ENCODE measurements around the gene CNTRL.

Gene CNTRL

DNA sequence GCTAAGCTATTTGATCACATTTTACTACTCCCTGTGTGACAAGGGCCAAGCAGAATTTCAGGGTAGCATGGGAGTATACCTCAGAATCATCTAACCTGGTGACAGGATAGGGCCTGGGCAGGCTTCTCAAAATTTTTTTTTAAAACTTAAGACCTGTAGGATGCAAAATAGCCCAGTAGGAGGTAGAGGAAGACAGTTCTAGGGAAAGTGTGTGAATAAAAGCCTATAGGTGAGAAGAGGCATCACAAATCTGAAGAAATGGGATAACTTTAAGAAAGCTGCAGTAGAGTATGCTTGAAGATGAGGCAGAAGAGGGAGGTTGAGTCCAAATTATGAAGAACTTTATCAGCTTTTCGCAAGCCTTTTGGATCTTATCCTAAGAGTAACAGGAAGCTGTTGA lies 32.3 kb downstream of the CNTRL start:
- DNase-seq (ENCODE audit: low read depth, low spot score) = no peak
- Histone ChIP-seq H3K9me3 (ENCODE audit: low read depth, low read length) (no peaks in the 10 kb centered on the region), H3K36me3 (ENCODE audit: insufficient read depth, low read length) (no peaks in the 10 kb centered on the region), H3K4me3 (no peak overlapping the region), H3K27ac (no peak overlapping the region), H3K9ac (ENCODE audit: insufficient read length) (no peak overlapping the region)
- TF ChIP-seq FOXP2 (optimal IDR thresholded peaks at IDR 0.05; ENCODE audit: control extremely low read depth, extremely low read length, insufficient read depth) (no peak), EZH2 (IDR thresholded peaks at IDR 0.05) (no peak), POLR2AphosphoS5 (IDR thresholded peaks at IDR 0.05; ENCODE audit: borderline replicate concordance, low read depth, low read length) (no peak)

DNA sequence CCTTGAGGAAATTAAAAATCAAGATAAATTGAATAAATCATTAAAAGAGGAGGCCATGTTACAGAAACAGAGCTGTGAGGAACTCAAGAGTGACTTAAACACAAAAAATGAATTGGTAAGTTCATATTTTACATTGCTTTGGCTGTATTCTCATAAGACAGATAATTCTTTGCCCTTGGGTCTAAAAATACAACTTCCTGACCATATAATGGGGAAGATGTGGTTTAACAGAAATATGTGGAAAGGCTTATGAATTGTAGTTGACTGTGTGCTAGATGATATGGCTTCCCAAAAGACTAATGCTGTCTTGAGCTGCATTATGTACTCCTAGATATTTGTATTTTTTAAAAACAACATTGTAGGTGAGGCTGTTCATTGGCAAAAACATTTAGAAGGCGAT lies 33.1 kb downstream of the CNTRL start:
- no peaks in the 10 kb centered on the region for H3K9me3 ChIP-seq (ENCODE audit: low read depth, low read length)
- no peak overlapping the region for H3K4me3 ChIP-seq
- DNase-seq (ENCODE audit: low read depth, low spot score) = no peak
- no peak overlapping the region for H3K9ac ChIP-seq (ENCODE audit: insufficient read length)
- no peak overlapping the region for H3K27ac ChIP-seq
- TF ChIP-seq POLR2AphosphoS5 (IDR thresholded peaks at IDR 0.05; ENCODE audit: borderline replicate concordance, low read depth, low read length) = no peak
- no peaks in the 10 kb centered on the region for H3K36me3 ChIP-seq (ENCODE audit: insufficient read depth, low read length)

DNA sequence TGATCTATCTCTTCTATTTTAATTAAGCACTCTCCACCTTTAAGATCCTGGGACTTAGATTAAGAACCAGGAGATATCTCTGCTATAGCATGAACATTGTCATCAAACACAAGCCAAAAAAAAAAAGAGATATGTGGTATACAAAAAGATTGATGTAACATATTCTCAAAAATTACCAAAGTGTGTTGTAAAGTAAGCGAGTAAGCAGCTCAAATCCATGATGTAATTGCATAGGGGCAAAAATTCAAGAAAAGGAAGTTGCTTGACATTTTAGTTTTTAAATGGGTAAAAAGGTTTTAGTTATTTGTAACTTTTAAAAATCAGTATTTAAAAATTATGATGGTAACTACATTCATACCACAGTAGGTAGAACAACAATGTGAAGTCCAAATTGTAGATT lies 40.7 kb downstream of the CNTRL start:
- H3K4me3 ChIP-seq = no peak overlapping the region
- no peak for DNase-seq (ENCODE audit: low read depth, low spot score)
- TF ChIP-seq POLR2AphosphoS5 (IDR thresholded peaks at IDR 0.05; ENCODE audit: borderline replicate concordance, low read depth, low read length) = no peak
- TF ChIP-seq EZH2 (IDR thresholded peaks at IDR 0.05) = no peak
- no peak for TF ChIP-seq FOXP2 (optimal IDR thresholded peaks at IDR 0.05; ENCODE audit: control extremely low read depth, extremely low read length, insufficient read depth)
- no peak overlapping the region for H3K27ac ChIP-seq
- no peaks in the 10 kb centered on the region for H3K9me3 ChIP-seq (ENCODE audit: low read depth, low read length)
- H3K36me3 ChIP-seq (ENCODE audit: insufficient read depth, low read length) = no peaks in the 10 kb centered on the region
- H3K9ac ChIP-seq (ENCODE audit: insufficient read length) = no peak overlapping the region

DNA sequence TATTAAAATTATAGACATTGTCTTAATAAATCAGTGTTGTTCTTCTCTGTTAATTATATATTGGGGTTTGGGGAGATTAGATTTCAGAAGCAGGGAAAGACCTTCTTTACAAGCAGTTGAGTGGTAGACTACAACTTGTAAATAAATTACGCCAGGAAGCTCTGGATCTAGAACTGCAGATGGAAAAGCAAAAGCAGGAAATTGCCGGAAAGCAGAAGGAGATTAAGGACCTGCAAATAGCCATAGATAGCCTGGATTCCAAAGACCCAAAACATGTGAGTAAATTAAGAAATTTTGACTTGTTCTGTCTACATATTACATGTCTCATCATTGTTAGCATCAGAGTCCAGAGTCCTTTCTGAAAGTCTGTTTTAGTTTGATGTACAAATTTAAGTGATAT lies 43.5 kb downstream of the CNTRL start:
- Histone ChIP-seq H3K9ac (ENCODE audit: insufficient read length) (no peak overlapping the region), H3K27ac (no peak overlapping the region), H3K4me3 (no peak overlapping the region), H3K36me3 (ENCODE audit: insufficient read depth, low read length) (no peaks in the 10 kb centered on the region), H3K9me3 (ENCODE audit: low read depth, low read length) (no peaks in the 10 kb centered on the region)
- no peak for DNase-seq (ENCODE audit: low read depth, low spot score)
- TF ChIP-seq EZH2 (IDR thresholded peaks at IDR 0.05) (no peak), FOXP2 (optimal IDR thresholded peaks at IDR 0.05; ENCODE audit: control extremely low read depth, extremely low read length, insufficient read depth) (no peak), POLR2AphosphoS5 (IDR thresholded peaks at IDR 0.05; ENCODE audit: borderline replicate concordance, low read depth, low read length) (no peak)

DNA sequence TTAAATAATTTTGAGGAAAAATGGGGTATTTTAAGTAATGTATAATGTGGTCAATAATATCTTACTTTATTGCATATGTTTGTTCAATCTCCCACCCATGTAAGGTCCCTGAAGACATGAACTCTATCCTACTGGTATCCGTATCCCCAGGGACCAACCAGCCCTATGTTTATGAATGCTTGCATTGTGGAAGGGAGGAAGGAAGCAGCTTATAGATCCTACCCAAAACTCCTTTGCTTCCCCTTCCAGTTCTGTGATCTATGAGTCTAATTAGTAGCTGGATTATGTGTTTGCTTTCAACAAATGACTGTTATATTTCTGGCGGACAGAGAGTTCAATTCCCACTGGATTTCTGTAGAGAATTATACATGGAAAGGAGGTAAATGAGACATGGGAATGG lies 45.6 kb downstream of the CNTRL start:
- H3K9ac ChIP-seq (ENCODE audit: insufficient read length) = no peak overlapping the region
- TF ChIP-seq EZH2 (IDR thresholded peaks at IDR 0.05) = no peak
- no peak for TF ChIP-seq POLR2AphosphoS5 (IDR thresholded peaks at IDR 0.05; ENCODE audit: borderline replicate concordance, low read depth, low read length)
- no peak for TF ChIP-seq FOXP2 (optimal IDR thresholded peaks at IDR 0.05; ENCODE audit: control extremely low read depth, extremely low read length, insufficient read depth)
- no peak for DNase-seq (ENCODE audit: low read depth, low spot score)
- H3K9me3 ChIP-seq (ENCODE audit: low read depth, low read length) = no peaks in the 10 kb centered on the region
- H3K27ac ChIP-seq = no peak overlapping the region
- H3K36me3 ChIP-seq (ENCODE audit: insufficient read depth, low read length) = 0 out of 2 replicates have a peak, but pooled peaks cover 7% of the 10 kb centered on the region
- H3K4me3 ChIP-seq = no peak overlapping the region

DNA sequence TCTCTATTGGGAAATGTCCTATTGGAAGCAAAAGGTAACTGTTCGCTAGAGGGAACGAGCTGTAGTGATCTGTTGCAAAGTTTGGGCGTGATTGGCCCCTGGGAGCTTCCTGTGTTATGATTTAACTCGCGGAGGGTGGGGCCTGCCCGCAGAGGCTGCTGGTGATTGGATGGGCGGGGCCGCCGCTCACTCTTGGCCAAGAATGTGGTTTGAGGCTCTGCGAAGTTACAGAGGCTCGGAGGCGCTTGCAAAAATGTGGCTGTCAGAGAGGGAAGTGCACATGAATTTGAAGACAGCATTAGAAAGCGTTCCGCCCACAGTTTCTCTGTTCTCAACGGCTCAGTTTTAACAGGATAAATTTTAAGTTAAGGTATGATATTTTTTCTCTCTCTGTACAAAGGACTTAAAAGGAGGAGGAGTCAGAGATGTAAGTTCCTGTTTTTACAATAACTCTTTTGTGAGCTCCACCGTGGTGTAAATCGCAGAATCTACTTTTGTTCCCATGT lies 46.9 kb downstream of the CNTRL start:
- H3K9me3 ChIP-seq (ENCODE audit: low read depth, low read length) = no peaks in the 10 kb centered on the region
- peaks cover 10% of the 10 kb centered on the region; the same call in 1 of the 2 replicates for H3K36me3 ChIP-seq (ENCODE audit: insufficient read depth, low read length)
- H3K27ac ChIP-seq = peak overlapping the region; percentile 79; the same call in 1 of the 2 replicates
- peak; percentile 70; the same call in 1 of the 2 replicates for TF ChIP-seq POLR2AphosphoS5 (IDR thresholded peaks at IDR 0.05; ENCODE audit: borderline replicate concordance, low read depth, low read length)
- TF ChIP-seq FOXP2 (optimal IDR thresholded peaks at IDR 0.05; ENCODE audit: control extremely low read depth, extremely low read length, insufficient read depth) = no peak
- peak; percentile 89 for DNase-seq (ENCODE audit: low read depth, low spot score)
- peak overlapping the region; percentile 76 for H3K9ac ChIP-seq (ENCODE audit: insufficient read length)
- peak overlapping the region; percentile 86 for H3K4me3 ChIP-seq

DNA sequence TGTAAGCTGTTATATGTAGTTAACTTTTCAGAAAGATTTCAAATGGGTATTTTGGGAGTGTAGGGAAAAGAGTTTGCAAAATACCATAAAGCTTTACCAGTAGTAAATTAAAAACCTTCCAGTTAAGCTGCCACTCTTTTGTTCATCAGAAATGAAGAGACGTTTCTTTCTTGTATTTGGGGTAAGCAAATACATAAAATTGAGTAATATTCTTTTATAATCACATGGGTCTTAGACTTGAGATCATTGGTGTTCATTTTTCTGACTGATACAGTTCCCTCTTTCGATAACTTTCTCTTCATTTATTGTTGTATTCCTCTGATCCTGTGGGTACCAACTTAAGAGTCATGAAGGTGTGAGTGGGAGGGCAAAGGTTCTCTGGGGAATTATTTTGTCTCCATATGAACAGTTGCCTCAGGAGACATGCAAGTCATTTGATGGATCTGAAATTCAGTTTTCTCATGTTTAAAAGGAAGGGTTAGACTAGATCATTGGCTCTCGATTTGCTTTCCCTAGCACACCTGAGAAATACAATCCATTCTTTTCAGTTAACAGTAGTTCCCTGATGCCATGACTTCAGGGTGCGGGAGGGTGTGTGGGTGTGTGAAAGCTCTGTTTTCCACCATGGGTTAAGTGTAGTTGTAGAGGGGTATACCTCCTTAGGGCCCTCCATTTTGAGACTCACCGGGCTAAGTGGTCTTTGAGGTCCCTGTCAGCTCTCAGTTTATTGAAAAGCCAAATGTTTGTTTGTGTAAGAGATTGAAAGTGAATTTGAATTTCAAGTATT lies 47.7 kb downstream of the CNTRL start:
- Histone ChIP-seq H3K36me3 (ENCODE audit: insufficient read depth, low read length) (peaks cover 15% of the 10 kb centered on the region; the same call in 1 of the 2 replicates), H3K9me3 (ENCODE audit: low read depth, low read length) (no peaks in the 10 kb centered on the region), H3K4me3 (peak overlapping the region; percentile 86), H3K9ac (ENCODE audit: insufficient read length) (peak overlapping the region; percentile 76), H3K27ac (peak overlapping the region; percentile 79; the same call in 1 of the 2 replicates)
- no peak for DNase-seq (ENCODE audit: low read depth, low spot score)
- TF ChIP-seq EZH2 (IDR thresholded peaks at IDR 0.05) = no peak
- TF ChIP-seq POLR2AphosphoS5 (IDR thresholded peaks at IDR 0.05; ENCODE audit: borderline replicate concordance, low read depth, low read length) = no peak
- no peak for TF ChIP-seq FOXP2 (optimal IDR thresholded peaks at IDR 0.05; ENCODE audit: control extremely low read depth, extremely low read length, insufficient read depth)

DNA sequence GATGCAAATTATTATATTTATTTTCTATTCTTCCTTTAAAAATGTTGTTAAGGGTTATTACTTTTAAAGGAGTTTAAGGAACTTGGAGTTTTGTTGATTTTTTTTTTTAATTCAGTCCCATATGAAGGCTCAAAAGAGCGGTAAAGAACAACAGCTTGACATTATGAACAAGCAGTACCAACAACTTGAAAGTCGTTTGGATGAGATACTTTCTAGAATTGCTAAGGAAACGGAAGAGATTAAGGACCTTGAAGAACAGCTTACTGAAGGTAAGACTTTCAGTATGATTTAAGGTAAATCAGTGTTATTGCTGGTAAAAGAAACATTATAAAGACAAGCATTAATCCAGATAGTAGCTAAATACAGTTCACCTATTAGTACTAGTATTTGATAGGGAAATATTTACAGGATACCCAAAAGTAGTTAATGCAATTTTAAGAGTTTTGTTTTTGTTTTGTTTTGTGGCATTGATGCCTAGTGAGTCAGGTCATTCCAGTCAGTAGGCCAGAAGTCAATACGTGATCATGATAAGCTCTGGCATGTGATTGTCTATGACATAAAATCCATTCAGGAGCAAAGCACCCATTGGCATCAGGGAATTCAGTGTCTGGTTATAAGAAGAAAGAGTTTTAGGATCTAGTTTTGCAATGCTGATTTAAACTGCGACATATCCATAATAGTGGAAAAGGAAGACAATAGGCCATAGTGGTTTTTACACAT lies 49.2 kb downstream of the CNTRL start:
- H3K9ac ChIP-seq (ENCODE audit: insufficient read length) = no peak overlapping the region
- no peak for DNase-seq (ENCODE audit: low read depth, low spot score)
- no peaks in the 10 kb centered on the region for H3K9me3 ChIP-seq (ENCODE audit: low read depth, low read length)
- H3K4me3 ChIP-seq = no peak overlapping the region
- peaks cover 15% of the 10 kb centered on the region; the same call in 1 of the 2 replicates for H3K36me3 ChIP-seq (ENCODE audit: insufficient read depth, low read length)
- TF ChIP-seq FOXP2 (optimal IDR thresholded peaks at IDR 0.05; ENCODE audit: control extremely low read depth, extremely low read length, insufficient read depth) (no peak), EZH2 (IDR thresholded peaks at IDR 0.05) (no peak), POLR2AphosphoS5 (IDR thresholded peaks at IDR 0.05; ENCODE audit: borderline replicate concordance, low read depth, low read length) (no peak)
- H3K27ac ChIP-seq = no peak overlapping the region
